Measurements from ENCODE around the gene DHX34.

Gene DHX34

GRCh38 chr19:47421244-47421786, 72.2 kb downstream of the DHX34 start:
- H3K27me3 ChIP-seq (ENCODE audit: control insufficient read depth, low read length), result peaks cover 54% of the 10 kb centered on the region
- H4K20me1 ChIP-seq (ENCODE audit: control insufficient read depth, insufficient read depth, low read depth, low read length), result no peaks in the 10 kb centered on the region
- peaks cover 53% of the 10 kb centered on the region for H3K4me1 ChIP-seq (ENCODE audit: control insufficient read depth, low read length)
- no peaks in the 10 kb centered on the region for H3K9me2 ChIP-seq (replicated peaks; ENCODE audit: control insufficient read depth, low read length)
- H3K27ac ChIP-seq (ENCODE audit: low read depth, low read length), result no peak overlapping the region
- peak overlapping the region; percentile 8; the same call in 1 of the 2 replicates for H3K4me2 ChIP-seq (ENCODE audit: low read length)
- H3K79me2 ChIP-seq (ENCODE audit: control insufficient read depth, low read length), result peaks cover 10% of the 10 kb centered on the region
- TF ChIP-seq CTCF (IDR thresholded peaks at IDR 0.05; ENCODE audit: low read depth, low read length, poor library complexity, severe bottlenecking) (no peak), EZH2phosphoT487 (IDR thresholded peaks at IDR 0.05; ENCODE audit: borderline replicate concordance, low read length) (no peak)
- H3K9me3 ChIP-seq (ENCODE audit: control insufficient read depth, insufficient read depth, low read length), result no peaks in the 10 kb centered on the region
- H3K4me3 ChIP-seq (ENCODE audit: low read length), result no peak overlapping the region
- peaks cover 2% of the 10 kb centered on the region; the same call in 1 of the 2 replicates for H3K36me3 ChIP-seq (ENCODE audit: control insufficient read depth, low read length)
- peaks cover 3% of the 10 kb centered on the region; the same call in 1 of the 2 replicates for H3F3A ChIP-seq (ENCODE audit: control insufficient read depth, insufficient read depth)

- no peaks in the 10 kb centered on the region for H4K20me1 ChIP-seq (ENCODE audit: control insufficient read depth, insufficient read depth, low read depth, low read length)
- no peaks in the 10 kb centered on the region for H3K9me2 ChIP-seq (replicated peaks; ENCODE audit: control insufficient read depth, low read length)
- no peaks in the 10 kb centered on the region for H3K36me3 ChIP-seq (ENCODE audit: control insufficient read depth, low read length)
- peaks cover 54% of the 10 kb centered on the region for H3K27me3 ChIP-seq (ENCODE audit: control insufficient read depth, low read length)
- H3K27ac ChIP-seq (ENCODE audit: low read depth, low read length), result no peak overlapping the region
- TF ChIP-seq EZH2phosphoT487 (IDR thresholded peaks at IDR 0.05; ENCODE audit: borderline replicate concordance, low read length) (no peak), CTCF (IDR thresholded peaks at IDR 0.05; ENCODE audit: low read depth, low read length, poor library complexity, severe bottlenecking) (no peak)
- H3K4me2 ChIP-seq (ENCODE audit: low read length), result no peak overlapping the region
- no peaks in the 10 kb centered on the region for H3K9me3 ChIP-seq (ENCODE audit: control insufficient read depth, insufficient read depth, low read length)
- H3K4me3 ChIP-seq (ENCODE audit: low read length), result no peak overlapping the region
- H3K79me2 ChIP-seq (ENCODE audit: control insufficient read depth, low read length), result peaks cover 10% of the 10 kb centered on the region
- H3K4me1 ChIP-seq (ENCODE audit: control insufficient read depth, low read length), result peaks cover 54% of the 10 kb centered on the region
- peaks cover 3% of the 10 kb centered on the region; the same call in 1 of the 2 replicates for H3F3A ChIP-seq (ENCODE audit: control insufficient read depth, insufficient read depth)
These were observed 72.8 kb downstream of the DHX34 start for GRCh38 chr19:47421844-47422395.

GRCh38 chr19:47422417-47423163, 73.5 kb downstream of the DHX34 start:
- H3K27me3 ChIP-seq (ENCODE audit: control insufficient read depth, low read length), result peaks cover 54% of the 10 kb centered on the region
- peak overlapping the region; percentile 15; the same call in 1 of the 2 replicates for H3K4me2 ChIP-seq (ENCODE audit: low read length)
- peaks cover 9% of the 10 kb centered on the region for H3K79me2 ChIP-seq (ENCODE audit: control insufficient read depth, low read length)
- no peaks in the 10 kb centered on the region for H3K9me2 ChIP-seq (replicated peaks; ENCODE audit: control insufficient read depth, low read length)
- TF ChIP-seq EZH2phosphoT487 (IDR thresholded peaks at IDR 0.05; ENCODE audit: borderline replicate concordance, low read length) (no peak), CTCF (IDR thresholded peaks at IDR 0.05; ENCODE audit: low read depth, low read length, poor library complexity, severe bottlenecking) (no peak)
- peaks cover 4% of the 10 kb centered on the region for H3F3A ChIP-seq (ENCODE audit: control insufficient read depth, insufficient read depth)
- H3K36me3 ChIP-seq (ENCODE audit: control insufficient read depth, low read length), result no peaks in the 10 kb centered on the region
- H3K27ac ChIP-seq (ENCODE audit: low read depth, low read length), result no peak overlapping the region
- no peak overlapping the region for H3K4me3 ChIP-seq (ENCODE audit: low read length)
- H4K20me1 ChIP-seq (ENCODE audit: control insufficient read depth, insufficient read depth, low read depth, low read length), result no peaks in the 10 kb centered on the region
- H3K4me1 ChIP-seq (ENCODE audit: control insufficient read depth, low read length), result peaks cover 56% of the 10 kb centered on the region
- no peaks in the 10 kb centered on the region for H3K9me3 ChIP-seq (ENCODE audit: control insufficient read depth, insufficient read depth, low read length)
